Small intestine (tissue), 7 donors: ENCODE results near the gene RABAC1. TPM values are rescaled to one million over a fixed set of nuclear protein-coding genes. Genes with fewer than 3 reads are reported as not detected.

Source experiments
- DNase-seq, 2 donors: peaks; one replicate each; pipeline versions ENCODE4 v3.0.0 to v3.0.0-alpha.2; 2013
- FAIRE-seq: peaks from 2 replicates; lab custom pipeline; 2012; peaks lifted over from hg19 to GRCh38; lab: Jason Lieb, UNC
- H3K27ac ChIP-seq, 3 donors: one replicate each; pipeline ENCODE4 v1.5.1; 2013; ENCODE audit warnings: low read length in 2 of 3, mild to moderate bottlenecking in 2 of 3, control low read depth in 1 of 3, inconsistent platforms in 1 of 3, low read depth in 1 of 3, moderate library complexity in 1 of 3
- H3K27me3 ChIP-seq, 3 donors: one replicate each; pipeline ENCODE4 v1.6.1; 2013; ENCODE audit warnings: low read length in 3 of 3, inconsistent platforms in 1 of 3; ENCODE audit not compliant: control insufficient read depth in 3 of 3, insufficient read depth in 3 of 3
- H3K36me3 ChIP-seq, 3 donors: one replicate each; pipeline ENCODE4 v1.6.1; 2013; ENCODE audit warnings: low read length in 3 of 3, inconsistent platforms in 1 of 3, low read depth in 1 of 3, mild to moderate bottlenecking in 1 of 3, moderate library complexity in 1 of 3; ENCODE audit not compliant: control insufficient read depth in 3 of 3, insufficient read depth in 2 of 3
- H3K4me1 ChIP-seq, 3 donors: one replicate each; pipeline ENCODE4 v1.6.1; 2013; ENCODE audit warnings: low read length in 2 of 3, inconsistent platforms in 1 of 3, low read depth in 1 of 3, mild to moderate bottlenecking in 1 of 3, moderate library complexity in 1 of 3; ENCODE audit not compliant: control insufficient read depth in 3 of 3, insufficient read depth in 2 of 3
- H3K4me3 ChIP-seq, 3 donors: one replicate each; pipeline ENCODE4 v1.5.1; 2013; ENCODE audit warnings: low read length in 3 of 3, control low read depth in 1 of 3, inconsistent platforms in 1 of 3, low read depth in 1 of 3, mild to moderate bottlenecking in 1 of 3, moderate library complexity in 1 of 3
- H3K9me3 ChIP-seq, 2 donors: one replicate each; pipeline ENCODE4 v1.6.1; 2013; ENCODE audit warnings: low read depth in 1 of 2, low read length in 1 of 2; ENCODE audit not compliant: control insufficient read depth in 2 of 2, insufficient read depth in 1 of 2
- WGBS, 3 donors: extraction: QIAGEN DNeasy Blood & Tissue Kit; methylation state at CpG; one replicate each; pipeline ENCODE4 v1.1.7; 2013; 5-methylcytosine and 5-hydroxymethylcytosine counted together
- polyA plus RNA-seq, 4 donors: library from polyadenylated mRNA; stranded (reverse) in 3 of 4; unstranded in 1 of 4; fragments of 200-250 nt in 3 of 4; fragments of 120-200 nt in 1 of 4; gene quantifications; one replicate each; pipeline versions ENCODE4 v1.2.1 to v1.2.3, GENCODE V29; 2013
- donor health status: healthy with polysubstance abuse.
- donor health status: control.
- donor health status: control.
- donor health status: Bipolar disorder and iron deficiency.
- donor health status: healthy.

The RABAC1 gene
- polyA plus RNA-seq, 4 donors = 72.0 to 227 (median 194) TPM

GRCh38 chr19:41926028-41926762 is 32.9 kb downstream of the RABAC1 start:
- peaks cover 0 to 7% (median 0%) of the 10 kb centered on the region in 3 donors for H3K4me1 ChIP-seq
- H3K9me3 ChIP-seq = no peaks in the 10 kb centered on the region
- FAIRE-seq (no peak), DNase-seq (no peak)
- H3K36me3 ChIP-seq = no peaks in the 10 kb centered on the region
- no peak overlapping the region for H3K4me3 ChIP-seq
- peaks cover 0 to 94% (median 44%) of the 10 kb centered on the region in 3 donors for H3K27me3 ChIP-seq
- WGBS, 3 donors = 26 to 57% (median 38%) methylated on average over 24 to 27 of the region's 27 CpGs
- no peak overlapping the region for H3K27ac ChIP-seq

- H3K9me3 ChIP-seq = no peaks in the 10 kb centered on the region
- H3K27me3 ChIP-seq = peaks cover 0 to 94% (median 45%) of the 10 kb centered on the region in 3 donors
- 51 to 54% (median 54%) methylated on average over 7 of the region's 7 CpGs for WGBS, 3 donors
- H3K36me3 ChIP-seq = no peaks in the 10 kb centered on the region
- peaks cover 0 to 7% (median 0%) of the 10 kb centered on the region in 3 donors for H3K4me1 ChIP-seq
- DNase-seq = no peak
- H3K4me3 ChIP-seq = no peak overlapping the region
- H3K27ac ChIP-seq = no peak overlapping the region
- FAIRE-seq = no peak
These were observed 33.7 kb downstream of the RABAC1 start for GRCh38 chr19:41925208-41926003.

GRCh38 chr19:41924151-41925145 is 34.7 kb downstream of the RABAC1 start:
- DNase-seq = no peak
- no peak for FAIRE-seq
- Histone ChIP-seq H3K27me3 (peaks cover 0 to 93% (median 41%) of the 10 kb centered on the region in 3 donors), H3K4me3 (no peak overlapping the region), H3K9me3 (no peaks in the 10 kb centered on the region), H3K36me3 (no peaks in the 10 kb centered on the region), H3K4me1 (peaks cover 0 to 7% (median 0%) of the 10 kb centered on the region in 3 donors), H3K27ac (no peak overlapping the region)
- WGBS, 3 donors = 16 to 40% (median 36%) methylated on average over 13 of the region's 13 CpGs

- DNase-seq (no peak), FAIRE-seq (no peak)
- 29 to 43% (median 30%) methylated on average over 5 to 6 of the region's 6 CpGs for WGBS, 3 donors
- Histone ChIP-seq H3K27ac (no peak overlapping the region), H3K36me3 (no peaks in the 10 kb centered on the region), H3K4me3 (no peak overlapping the region), H3K27me3 (peaks cover 0 to 92% (median 40%) of the 10 kb centered on the region in 3 donors), H3K9me3 (no peaks in the 10 kb centered on the region), H3K4me1 (no peaks in the 10 kb centered on the region)
These were observed 35.9 kb downstream of the RABAC1 start for GRCh38 chr19:41923045-41923788.

GRCh38 chr19:41922585-41922984 is 36.5 kb downstream of the RABAC1 start:
- WGBS, 3 donors = 15 to 20% (median 20%) methylated on average over 15 to 18 of the region's 18 CpGs
- no peak for DNase-seq
- no peaks in the 10 kb centered on the region for H3K9me3 ChIP-seq
- H3K36me3 ChIP-seq = no peaks in the 10 kb centered on the region
- H3K4me3 ChIP-seq = no peak overlapping the region
- FAIRE-seq = no peak
- no peaks in the 10 kb centered on the region for H3K4me1 ChIP-seq
- no peak overlapping the region for H3K27ac ChIP-seq
- H3K27me3 ChIP-seq = peaks cover 0 to 92% (median 45%) of the 10 kb centered on the region in 3 donors

GRCh38 chr19:41921577-41922576 is 37.2 kb downstream of the RABAC1 start:
- Histone ChIP-seq H3K4me1 (no peaks in the 10 kb centered on the region), H3K36me3 (no peaks in the 10 kb centered on the region), H3K4me3 (no peak overlapping the region), H3K27ac (no peak overlapping the region), H3K27me3 (peaks cover 4 to 88% (median 43%) of the 10 kb centered on the region in 3 donors), H3K9me3 (no peaks in the 10 kb centered on the region)
- FAIRE-seq = no peak
- WGBS, 3 donors = 17 to 25% (median 18%) methylated on average over 17 to 22 of the region's 22 CpGs
- DNase-seq = no peak
